IMR-90 (cell line): Measurements from ENCODE around the gene ADAMTS10. TPM values are rescaled to one million over a fixed set of nuclear protein-coding genes. Genes with fewer than 3 reads are reported as not detected.

Source experiments
- ATAC-seq: fragments of 200-7000 bp; cut with Tn5 transposase; 2 replicates; pipeline ENCODE4 v1.9.1; 2020; ENCODE audit warnings: low read depth, mild to moderate bottlenecking, moderate library complexity
- BruUV-seq: library from RNA; stranded (reverse); fragments of 400-500 nt; replicated peaks from 2 replicates; lab custom pipeline; 2021; lab: Mats Ljungman, UMichigan
- CTCF ChIA-PET: fragments of 300-600 bp; formaldehyde crosslinking; extraction: SDS; loops from one replicate; lab custom pipeline; 2021; ENCODE audit warnings: antibody characterized with exemption; lab: Yijun Ruan, JAX
- POLR2A ChIA-PET: fragments of 300-600 bp; sonication (Branson Sonifier 250); formaldehyde crosslinking; loops from one replicate; lab custom pipeline; 2022; ENCODE audit warnings: antibody characterized with exemption; ENCODE audit not compliant: unreplicated experiment; lab: Charles Lee
- DNase-seq: peaks from one replicate; pipeline ENCODE4 v3.0.0; 2013
- H2AFZ ChIP-seq: replicated peaks from 2 replicates; pipeline ENCODE3; 2013; ENCODE audit warnings: low read length, mild to moderate bottlenecking; ENCODE audit not compliant: poor library complexity
- H2AK5ac ChIP-seq: 2 replicates; pipeline ENCODE4 v1.6.1; 2013; ENCODE audit warnings: low read depth, low read length, inconsistent platforms
- H2AK9ac ChIP-seq: replicated peaks from 2 replicates; pipeline ENCODE3; 2013; ENCODE audit warnings: mild to moderate bottlenecking, low read depth, low read length, moderate library complexity; ENCODE audit not compliant: poor library complexity
- H2BK120ac ChIP-seq: 2 replicates; pipeline ENCODE4 v1.6.1; 2013; ENCODE audit warnings: low read depth, low read length, inconsistent platforms
- H2BK15ac ChIP-seq: 3 replicates; pipeline ENCODE4 v1.6.1; 2013; ENCODE audit warnings: low read depth, low read length, inconsistent platforms
- H2BK20ac ChIP-seq: 2 replicates; pipeline ENCODE4 v1.6.1; 2013; ENCODE audit warnings: low read depth, mild to moderate bottlenecking, inconsistent platforms, low read length, moderate library complexity
- H2BK5ac ChIP-seq: 2 replicates; pipeline ENCODE4 v1.6.1; 2013; ENCODE audit warnings: mild to moderate bottlenecking, low read depth, low read length, inconsistent platforms; ENCODE audit not compliant: poor library complexity, severe bottlenecking
- H3K14ac ChIP-seq: replicated peaks from 2 replicates; pipeline ENCODE4 v1.6.1; 2013; ENCODE audit warnings: low read depth, low read length, inconsistent platforms
- H3K18ac ChIP-seq: 2 replicates; pipeline ENCODE4 v1.6.1; 2013; ENCODE audit warnings: low read depth, low read length, control low read depth
- H3K23ac ChIP-seq: 2 replicates; pipeline ENCODE4 v1.6.1; 2013; ENCODE audit warnings: low read depth, low read length, inconsistent platforms
- H3K27ac ChIP-seq: 2 replicates; pipeline ENCODE4 v1.5.1; 2013; ENCODE audit warnings: mild to moderate bottlenecking, control low read depth, low read length; ENCODE audit not compliant: insufficient read depth
- H3K27me3 ChIP-seq: 2 replicates; pipeline ENCODE4 v1.6.1; 2013; ENCODE audit warnings: low read length; ENCODE audit not compliant: control insufficient read depth, insufficient read depth
- H3K36me3 ChIP-seq: 2 replicates; pipeline ENCODE4 v1.6.1; 2013; ENCODE audit warnings: low read length, mixed read lengths; ENCODE audit not compliant: control insufficient read depth, insufficient read depth
- H3K4ac ChIP-seq: 2 replicates; pipeline ENCODE4 v1.6.1; 2013; ENCODE audit warnings: low read depth, low read length, inconsistent platforms
- H3K4me1 ChIP-seq: 2 replicates; pipeline ENCODE4 v1.6.1; 2013; ENCODE audit warnings: low read length, mixed read lengths; ENCODE audit not compliant: control insufficient read depth, insufficient read depth
- H3K4me2 ChIP-seq: 2 replicates; pipeline ENCODE4 v1.6.1; 2013; ENCODE audit warnings: low read depth, mild to moderate bottlenecking, control low read depth, low read length, moderate library complexity
- H3K4me3 ChIP-seq: 2 replicates; pipeline ENCODE4 v1.5.1; 2013; ENCODE audit warnings: low read depth, mild to moderate bottlenecking, control low read depth, low read length, moderate library complexity; ENCODE audit not compliant: insufficient read depth
- H3K56ac ChIP-seq: 2 replicates; pipeline ENCODE4 v1.6.1; 2013; ENCODE audit warnings: low read length, inconsistent platforms; ENCODE audit not compliant: insufficient read depth; ENCODE audit errors: extremely low read depth
- H3K79me1 ChIP-seq, 2 experiments: 2 replicates each; pipeline ENCODE4 v1.6.1; 2013; ENCODE audit warnings: low read length in 2 of 2, inconsistent platforms in 1 of 2, low read depth in 1 of 2
- H3K9ac ChIP-seq: 2 replicates; pipeline ENCODE4 v1.6.1; 2013; ENCODE audit warnings: low read depth, low read length, control low read depth
- H3K9me1 ChIP-seq: 2 replicates; pipeline ENCODE4 v1.6.1; 2013; ENCODE audit warnings: low read length, inconsistent platforms; ENCODE audit not compliant: insufficient read depth
- H3K9me3 ChIP-seq: 2 replicates; pipeline ENCODE4 v1.6.1; 2013; ENCODE audit warnings: low read length; ENCODE audit not compliant: control insufficient read depth, insufficient read depth
- H4K20me1 ChIP-seq: 2 replicates; pipeline ENCODE4 v1.6.1; 2013; ENCODE audit warnings: low read length, inconsistent platforms; ENCODE audit not compliant: insufficient read depth
- H4K5ac ChIP-seq: 2 replicates; pipeline ENCODE4 v1.6.1; 2013; ENCODE audit warnings: mild to moderate bottlenecking, low read depth, low read length, control low read depth
- H4K8ac ChIP-seq, 2 experiments: 2 replicates each; pipeline ENCODE4 v1.6.1; 2013; ENCODE audit warnings: low read depth in 2 of 2, low read length in 2 of 2, control low read depth in 1 of 2, inconsistent platforms in 1 of 2
- H4K91ac ChIP-seq: 2 replicates; pipeline ENCODE4 v1.6.1; 2013; ENCODE audit warnings: low read depth, low read length, inconsistent platforms; ENCODE audit not compliant: insufficient read depth
- BHLHE40 ChIP-seq: fragments of 150-350 bp; IDR thresholded peaks from 2 replicates; pipeline ENCODE4 v1.6.1; 2016; ENCODE audit warnings: mild to moderate bottlenecking, low read depth, low read length
- CHD1 ChIP-seq: IDR thresholded peaks from 2 replicates; pipeline ENCODE4 v1.6.1; 2012; ENCODE audit warnings: low read depth, low read length, improper control_type of control experiment
- CTCF ChIP-seq: conservative IDR thresholded peaks from 2 replicates; pipeline ENCODE4 v1.5.1; 2012; ENCODE audit warnings: mild to moderate bottlenecking, low read depth, low read length, improper control_type of control experiment
- MAFK ChIP-seq: IDR thresholded peaks from 2 replicates; pipeline ENCODE4 v1.6.1; 2012; ENCODE audit warnings: low read depth, low read length, improper control_type of control experiment
- MXI1 ChIP-seq: IDR thresholded peaks from 2 replicates; pipeline ENCODE4 v1.6.1; 2012; ENCODE audit warnings: low read depth, mild to moderate bottlenecking, low read length, moderate library complexity, borderline replicate concordance
- NFE2L2 ChIP-seq: fragments of 150-350 bp; IDR thresholded peaks from 2 replicates; pipeline ENCODE4 v1.6.1; 2016; ENCODE audit warnings: low read depth, mild to moderate bottlenecking, low read length
- RAD21 ChIP-seq: IDR thresholded peaks from 2 replicates; pipeline ENCODE4 v1.6.1; 2012; ENCODE audit warnings: low read length, improper control_type of control experiment
- RCOR1 ChIP-seq: IDR thresholded peaks from 2 replicates; pipeline ENCODE4 v1.6.1; 2012; ENCODE audit warnings: mild to moderate bottlenecking, low read length, improper control_type of control experiment; ENCODE audit not compliant: insufficient replicate concordance
- WGBS, 2 experiments: methylation state at CpG; one replicate each; pipeline versions ENCODE4 v1.1.5 to v1.1.7; 2013; ENCODE audit warnings: missing lambda C conversion rate in 2 of 2; ENCODE audit not compliant: insufficient read length in 1 of 2; ENCODE audit errors: extremely low coverage in 2 of 2; 5-methylcytosine and 5-hydroxymethylcytosine counted together
- dilution Hi-C: fragments of 300-500 bp; cut with HindIII; formaldehyde crosslinking; loops from one replicate; pipeline ENCODE4 v1.14.3; 2018; ENCODE audit warnings: low sequenced_read_pairs; ENCODE audit not compliant: unreplicated experiment
- in situ Hi-C: fragments of 300-500 bp; cut with MboI; formaldehyde crosslinking; loops from 3 replicates; pipeline ENCODE4 v1.14.3; 2019; ENCODE audit warnings: low sequenced_read_pairs, inconsistent platforms, mixed read lengths
- intact Hi-C: fragments of 100-400 bp; cut with micrococcal nuclease; formaldehyde crosslinking; loops from 2 replicates; pipeline ENCODE4 v1.10.0; 2022
- polyA plus RNA-seq, 3 experiments: library from polyadenylated mRNA; depleted of rRNA; stranded (reverse); fragments of >200 nt; gene quantifications; 2 replicates each; pipeline ENCODE4 v1.2.3, GENCODE V29; 2012; ENCODE audit warnings: low replicate concordance in 1 of 3
- total RNA-seq: library from RNA; depleted of rRNA; stranded (reverse); fragments of >200 nt; gene quantifications from 2 replicates; pipeline ENCODE4 v1.2.3, GENCODE V29; 2012
- TF ChIP-seq, protein P1 (sequence below): fragments of 150-350 bp; IDR thresholded peaks from 2 replicates; pipeline ENCODE4 v1.6.1; 2016; ENCODE audit warnings: low read depth, mild to moderate bottlenecking, low read length, moderate library complexity, borderline replicate concordance

ADAMTS10 gene
- total and polyA plus RNA-seq, 2 of the 4 experiments (the other 2 are of a cell fraction) = 3.4 to 11.5 TPM

DNA sequence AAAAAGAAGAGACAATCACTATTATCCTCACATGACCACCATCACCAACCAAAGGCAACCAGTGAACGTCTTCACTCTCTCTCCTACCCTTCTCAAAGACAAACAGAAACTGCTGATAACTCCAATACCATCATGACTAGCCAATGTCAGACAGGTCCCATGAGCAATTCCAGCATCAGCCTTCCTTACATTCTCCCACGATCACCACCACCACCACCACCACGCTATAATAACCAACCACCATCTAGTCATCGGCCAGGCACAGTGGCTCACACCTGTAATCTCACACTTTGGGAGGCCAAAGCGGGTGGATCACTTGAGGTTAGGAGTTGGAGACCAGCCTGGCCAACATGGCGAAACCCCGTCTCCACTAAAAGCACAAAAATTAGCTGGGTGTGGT, 37.2 kb downstream of the ADAMTS10 start:
- Histone ChIP-seq H3K9me3 (no peaks in the 10 kb centered on the region), H2AFZ (no peak overlapping the region), H4K91ac (no peak overlapping the region), H2BK15ac (no peak overlapping the region), H2BK20ac (no peak overlapping the region), H3K27ac (no peak overlapping the region), H3K27me3 (no peaks in the 10 kb centered on the region), H3K4me1 (peaks cover 17% of the 10 kb centered on the region), H3K14ac (no peak overlapping the region), H3K23ac (no peak overlapping the region), H4K8ac (no peak overlapping the region), H3K56ac (no peak overlapping the region), H2BK120ac (no peak overlapping the region), H2BK5ac (no peak overlapping the region), H4K5ac (no peak overlapping the region), H3K36me3 (no peaks in the 10 kb centered on the region), H3K9me1 (peaks cover 27% of the 10 kb centered on the region), H3K4ac (no peak overlapping the region), H2AK5ac (peak overlapping the region; percentile 20; the same call in 1 of the 2 replicates), H3K4me2 (no peak overlapping the region), H4K20me1 (no peaks in the 10 kb centered on the region), H3K18ac (no peak overlapping the region), H3K4me3 (no peak overlapping the region), H3K9ac (no peak overlapping the region), H3K79me1 (peaks cover 0 to 15% of the 10 kb centered on the region in 2 experiments; a peak in 2 of 4 replicates), H2AK9ac (no peak overlapping the region)
- dilution Hi-C loops = no loop called here
- ATAC-seq = no peak
- in situ Hi-C loops = loop anchor here (5.0 kb wide), 1 partner anchor 231 kb away; the partner anchor contains the start of gene KANK3
- ChIA-PET CTCF (no interaction called here), POLR2A (no interaction called here)
- no peak for DNase-seq
- 90% methylated on average over 3 of the region's 7 CpGs; no CpG with 5 or more reads in 1 of the 2 experiments for WGBS, 2 experiments
- no peak for TF ChIP-seq NFE2L2
- TF ChIP-seq RAD21 = no peak
- TF ChIP-seq RCOR1 = no peak
- no peak for TF ChIP-seq CHD1
- no peak for TF ChIP-seq BHLHE40
- TF ChIP-seq, protein P1, sequence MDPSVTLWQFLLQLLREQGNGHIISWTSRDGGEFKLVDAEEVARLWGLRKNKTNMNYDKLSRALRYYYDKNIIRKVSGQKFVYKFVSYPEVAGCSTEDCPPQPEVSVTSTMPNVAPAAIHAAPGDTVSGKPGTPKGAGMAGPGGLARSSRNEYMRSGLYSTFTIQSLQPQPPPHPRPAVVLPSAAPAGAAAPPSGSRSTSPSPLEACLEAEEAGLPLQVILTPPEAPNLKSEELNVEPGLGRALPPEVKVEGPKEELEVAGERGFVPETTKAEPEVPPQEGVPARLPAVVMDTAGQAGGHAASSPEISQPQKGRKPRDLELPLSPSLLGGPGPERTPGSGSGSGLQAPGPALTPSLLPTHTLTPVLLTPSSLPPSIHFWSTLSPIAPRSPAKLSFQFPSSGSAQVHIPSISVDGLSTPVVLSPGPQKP = no peak
- no peak for TF ChIP-seq MAFK
- no peak for TF ChIP-seq CTCF
- TF ChIP-seq MXI1 = no peak
- intact Hi-C loops = no loop called here
- BruUV-seq = no TSS peak
